BJ (cell line): ENCODE data around the gene FAM83G. TPM values are rescaled to one million over a fixed set of nuclear protein-coding genes. Genes with fewer than 3 reads are reported as not detected.

Source experiments
- CTCF ChIA-PET: fragments of 350-600 bp; formaldehyde crosslinking; extraction: SDS; loops from one replicate; lab custom pipeline; 2021; ENCODE audit warnings: antibody characterized with exemption, inconsistent platforms; lab: Yijun Ruan, JAX
- POLR2A ChIA-PET: fragments of 300-600 bp; sonication (Branson Sonifier 250); formaldehyde crosslinking; extraction: SDS; loops from one replicate; lab custom pipeline; 2021; ENCODE audit warnings: antibody characterized with exemption; lab: Charles Lee
- DNase-seq: peaks from one replicate; pipeline ENCODE4 v3.0.0-alpha.2; 2011; ENCODE audit warnings: low read depth
- H3K27me3 ChIP-seq: 2 replicates; pipeline ENCODE4 v1.6.0; 2011; ENCODE audit warnings: low read length; ENCODE audit not compliant: control insufficient read depth, insufficient read depth
- H3K36me3 ChIP-seq: 2 replicates; pipeline ENCODE4 v1.5.1; 2011; ENCODE audit warnings: low read length; ENCODE audit not compliant: control insufficient read depth, insufficient read depth
- H3K4me3 ChIP-seq: 2 replicates; pipeline ENCODE4 v1.5.1; 2011; ENCODE audit warnings: low read depth, mild to moderate bottlenecking, control low read depth, low read length
- CTCF ChIP-seq: IDR thresholded peaks from 2 replicates; pipeline ENCODE4 v1.5.1; 2011; ENCODE audit warnings: low read depth, mild to moderate bottlenecking, control low read depth, inconsistent platforms, low read length, moderate library complexity; ENCODE audit not compliant: insufficient read depth
- polyA plus RNA-seq: library from polyadenylated mRNA; depleted of rRNA; stranded (reverse); fragments of >200 nt; gene quantifications from 2 replicates; pipeline ENCODE4 v1.2.3, GENCODE V29; 2011

Gene FAM83G
- polyA plus RNA-seq, 1 experiment, result 10.3 TPM

GRCh38 chr17:19002805-19003542 is 1.6 kb downstream of the FAM83G start:
- no peak for DNase-seq
- Histone ChIP-seq H3K4me3 (peak overlapping the region; percentile 50), H3K36me3 (peaks cover 8% of the 10 kb centered on the region), H3K27me3 (no peaks in the 10 kb centered on the region)
- TF ChIP-seq CTCF, result no peak
- CTCF ChIA-PET, result interaction anchor here (1.6 to 1.9 kb wide), 2 partner anchors 20 to 42 kb away, joined by 4 to 7 read pairs; no protein-coding TSS in a partner anchor
- POLR2A ChIA-PET, result no interaction called here

DNA sequence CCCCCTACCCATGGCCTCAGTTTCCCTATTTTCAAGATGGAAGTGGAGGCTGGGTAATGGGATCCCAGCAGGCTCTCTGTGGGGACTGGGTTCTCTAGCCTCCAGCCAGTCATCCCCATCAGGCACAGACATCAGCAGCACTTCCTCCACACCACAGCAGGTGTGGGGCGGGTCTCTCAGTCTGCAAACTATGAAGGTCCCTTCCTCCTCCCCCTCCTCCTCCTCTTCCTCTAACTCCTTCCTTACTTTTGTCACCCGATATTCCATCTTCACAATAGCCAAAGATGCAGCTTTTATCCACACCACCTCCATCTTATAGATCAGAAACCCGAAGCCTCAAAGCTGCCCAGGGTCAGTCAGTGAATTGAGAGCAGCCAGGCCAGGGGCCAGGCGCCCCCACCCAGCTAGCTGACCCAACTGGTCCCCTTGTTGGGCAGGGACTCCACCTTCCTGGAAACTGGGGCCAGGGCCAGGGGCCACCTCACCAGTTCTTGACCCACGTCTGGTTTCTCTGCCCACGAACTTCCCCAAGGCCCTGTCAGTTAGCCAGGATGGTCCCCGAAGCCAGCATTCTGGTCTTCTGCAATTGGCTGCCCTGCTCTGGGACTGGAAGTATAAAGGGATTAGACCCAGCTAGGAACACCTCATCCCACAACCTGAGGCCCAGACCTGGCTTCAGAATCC is 2.5 kb downstream of the FAM83G start:
- peaks cover 11% of the 10 kb centered on the region for H3K36me3 ChIP-seq
- peak overlapping the region; percentile 7; the same call in 1 of the 2 replicates for H3K4me3 ChIP-seq
- H3K27me3 ChIP-seq, result no peaks in the 10 kb centered on the region
- DNase-seq, result no peak
- ChIA-PET CTCF (interaction anchor here (1.6 kb wide), 1 partner anchor 41 kb away, joined by 7 read pairs; no protein-coding TSS in a partner anchor), POLR2A (no interaction called here)
- TF ChIP-seq CTCF, result no peak

DNA sequence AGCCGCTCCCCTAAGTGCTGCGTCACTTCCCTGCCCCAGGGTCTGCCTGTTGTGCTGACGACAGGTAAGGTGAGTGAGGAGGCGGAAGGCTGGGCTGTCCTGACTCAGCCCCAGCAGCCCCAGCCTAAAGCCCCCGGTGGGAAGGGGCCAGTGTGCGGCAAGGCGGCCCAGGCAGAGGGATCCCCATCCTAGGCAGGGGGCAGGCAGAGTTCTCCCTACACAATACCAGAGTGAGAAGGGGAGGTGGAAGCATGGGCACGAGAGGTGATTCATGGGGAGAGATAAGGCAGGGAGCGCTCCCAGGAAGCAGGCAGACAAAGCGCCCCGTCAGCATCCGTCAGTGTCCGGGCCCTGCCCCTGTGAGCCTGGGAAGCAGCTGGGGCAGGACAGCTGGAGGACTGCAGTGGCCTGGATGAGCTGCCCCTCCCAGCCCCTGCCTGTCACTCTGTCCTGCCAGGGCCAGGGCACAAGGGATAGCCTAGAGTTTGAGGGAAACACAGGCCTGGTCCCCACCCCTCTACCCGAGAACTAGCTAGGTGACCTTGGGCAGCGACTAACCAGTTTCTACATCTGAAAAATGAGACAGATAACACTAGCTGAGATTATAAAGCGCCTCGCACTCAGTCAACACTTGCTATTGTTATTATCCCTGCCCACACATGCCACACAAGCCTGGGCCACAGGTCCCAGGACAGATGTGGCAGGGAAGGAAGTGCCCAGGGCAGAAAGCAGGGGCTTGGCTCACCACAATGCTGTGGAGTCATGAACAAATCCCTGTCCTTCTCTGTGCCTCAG is 3.8 kb downstream of the FAM83G start:
- DNase-seq, result no peak
- Histone ChIP-seq H3K27me3 (no peaks in the 10 kb centered on the region), H3K36me3 (peaks cover 13% of the 10 kb centered on the region), H3K4me3 (no peak overlapping the region)
- POLR2A ChIA-PET, result no interaction called here
- CTCF ChIA-PET, result no interaction called here
- TF ChIP-seq CTCF, result no peak

GRCh38 chr17:18999911-19000310 is 4.7 kb downstream of the FAM83G start:
- H3K4me3 ChIP-seq, result no peak overlapping the region
- POLR2A ChIA-PET, result no interaction called here
- no peak for TF ChIP-seq CTCF
- peaks cover 13% of the 10 kb centered on the region for H3K36me3 ChIP-seq
- CTCF ChIA-PET, result no interaction called here
- no peak for DNase-seq
- H3K27me3 ChIP-seq, result no peaks in the 10 kb centered on the region

DNA sequence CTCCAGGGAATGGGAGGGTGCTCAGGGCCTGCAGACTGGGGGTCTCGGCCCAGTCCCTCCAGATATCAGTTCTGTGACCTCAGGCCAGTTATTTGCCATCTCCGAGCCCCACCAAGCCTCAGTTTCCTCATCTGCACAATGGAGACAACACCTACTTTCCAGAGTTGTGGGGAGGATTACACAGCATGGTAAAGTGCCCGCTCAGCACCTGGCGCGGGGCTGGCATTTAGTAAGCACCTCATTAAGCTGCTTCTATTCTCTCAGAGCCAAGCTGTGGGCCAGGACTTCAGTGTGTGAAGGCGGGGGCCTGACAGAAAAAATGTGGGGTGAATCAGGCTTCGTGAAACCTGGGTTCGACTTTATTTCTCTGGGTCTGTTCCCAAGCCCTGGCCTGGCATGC is 5.2 kb downstream of the FAM83G start:
- CTCF ChIA-PET, result interaction anchor here (0.8 kb wide), 1 partner anchor 39 kb away, joined by 3 read pairs; no protein-coding TSS in a partner anchor
- H3K4me3 ChIP-seq, result no peak overlapping the region
- H3K27me3 ChIP-seq, result no peaks in the 10 kb centered on the region
- POLR2A ChIA-PET, result no interaction called here
- DNase-seq, result no peak
- peaks cover 13% of the 10 kb centered on the region for H3K36me3 ChIP-seq
- TF ChIP-seq CTCF, result no peak
